DMS53 treated with DMSO at 0.1 percent for 48 hours (cell line): ENCODE data around the gene KLK3.
"Not testable (repeated sequence)": the region's sequence is repeated elsewhere in the genome, so short reads cannot be mapped to it uniquely, and the experiment has no call there.

Experiments
- DNase-seq: peaks from one replicate; lab custom pipeline; 2025; ENCODE audit not compliant: unreplicated experiment; lab: John Stamatoyannopoulos, UW

The KLK3 gene

DNA sequence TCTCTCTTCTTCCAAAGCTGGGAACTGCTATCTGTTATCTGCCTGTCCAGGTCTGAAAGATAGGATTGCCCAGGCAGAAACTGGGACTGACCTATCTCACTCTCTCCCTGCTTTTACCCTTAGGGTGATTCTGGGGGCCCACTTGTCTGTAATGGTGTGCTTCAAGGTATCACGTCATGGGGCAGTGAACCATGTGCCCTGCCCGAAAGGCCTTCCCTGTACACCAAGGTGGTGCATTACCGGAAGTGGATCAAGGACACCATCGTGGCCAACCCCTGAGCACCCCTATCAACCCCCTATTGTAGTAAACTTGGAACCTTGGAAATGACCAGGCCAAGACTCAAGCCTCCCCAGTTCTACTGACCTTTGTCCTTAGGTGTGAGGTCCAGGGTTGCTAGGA, 5.1 kb downstream of the KLK3 start:
- no peak for DNase-seq

GRCh38 chr19:50861010-50861409, 6.3 kb downstream of the KLK3 start:
- no peak for DNase-seq

GRCh38 chr19:50861496-50862286, 7.0 kb downstream of the KLK3 start:
- no peak for DNase-seq

DNA sequence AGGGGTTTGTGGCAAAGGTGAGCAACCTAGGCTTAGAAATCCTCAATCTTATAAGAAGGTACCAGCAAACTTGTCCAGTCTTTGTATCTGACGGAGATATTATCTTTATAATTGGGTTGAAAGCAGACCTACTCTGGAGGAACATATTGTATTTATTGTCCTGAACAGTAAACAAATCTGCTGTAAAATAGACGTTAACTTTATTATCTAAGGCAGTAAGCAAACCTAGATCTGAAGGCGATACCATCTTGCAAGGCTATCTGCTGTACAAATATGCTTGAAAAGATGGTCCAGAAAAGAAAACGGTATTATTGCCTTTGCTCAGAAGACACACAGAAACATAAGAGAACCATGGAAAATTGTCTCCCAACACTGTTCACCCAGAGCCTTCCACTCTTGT, 14.8 kb downstream of the KLK3 start:
- no peak for DNase-seq

- no peak for DNase-seq
Measured at GRCh38 chr19:50870417-50871089, 15.8 kb downstream of the KLK3 start.

- no peak for DNase-seq
Measured at GRCh38 chr19:50873056-50873455, 18.3 kb downstream of the KLK3 start, which contains the start of gene KLK2. KLK2 (plus strand) TSS chr19:50873439; CDS start chr19:50873474, 35 bp downstream.

- no peak for DNase-seq
Measured at GRCh38 chr19:50874211-50874610, 19.5 kb downstream of the KLK3 start.

GRCh38 chr19:50875795-50876422, 21.2 kb downstream of the KLK3 start:
- DNase-seq = no peak

- DNase-seq = no peak
Measured at GRCh38 chr19:50876456-50876855, 21.7 kb downstream of the KLK3 start.

DNA sequence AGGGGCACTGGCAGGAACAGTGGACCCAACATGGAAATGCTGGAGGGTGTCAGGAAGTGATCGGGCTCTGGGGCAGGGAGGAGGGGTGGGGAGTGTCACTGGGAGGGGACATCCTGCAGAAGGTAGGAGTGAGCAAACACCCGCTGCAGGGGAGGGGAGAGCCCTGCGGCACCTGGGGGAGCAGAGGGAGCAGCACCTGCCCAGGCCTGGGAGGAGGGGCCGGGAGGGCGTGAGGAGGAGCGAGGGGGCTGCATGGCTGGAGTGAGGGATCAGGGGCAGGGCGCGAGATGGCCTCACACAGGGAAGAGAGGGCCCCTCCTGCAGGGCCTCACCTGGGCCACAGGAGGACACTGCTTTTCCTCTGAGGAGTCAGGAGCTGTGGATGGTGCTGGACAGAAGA, 22.6 kb downstream of the KLK3 start:
- peak; percentile 72 for DNase-seq

- no peak for DNase-seq
Measured at GRCh38 chr19:50878851-50879250, 24.1 kb downstream of the KLK3 start.

- no peak for DNase-seq
Measured at GRCh38 chr19:50880241-50880640, 25.5 kb downstream of the KLK3 start.

- no peak for DNase-seq
Measured at GRCh38 chr19:50882188-50882587, 27.5 kb downstream of the KLK3 start.

DNA sequence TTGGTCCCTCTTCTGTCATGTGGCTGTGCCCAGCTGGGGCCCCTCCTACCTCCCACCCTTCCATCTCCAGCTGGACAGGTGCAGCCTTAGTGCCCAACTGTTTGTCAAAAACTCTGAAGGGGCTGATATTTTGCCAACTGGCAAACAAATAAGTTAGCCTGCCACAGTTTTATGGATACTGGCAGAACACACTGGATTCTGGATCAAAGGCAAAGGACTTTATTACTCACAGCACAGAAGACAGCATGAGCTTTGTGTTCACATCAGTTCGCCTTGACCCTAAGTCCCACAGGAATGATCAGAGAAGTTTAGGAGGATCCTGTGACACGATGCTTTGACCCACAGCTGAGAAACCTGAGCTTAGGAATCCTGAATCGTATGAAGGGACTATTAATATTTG, 34.9 kb downstream of the KLK3 start:
- no peak for DNase-seq

GRCh38 chr19:50890422-50891252, 35.9 kb downstream of the KLK3 start:
- no peak for DNase-seq

GRCh38 chr19:50891253-50891625, 36.5 kb downstream of the KLK3 start:
- no peak for DNase-seq

DNA sequence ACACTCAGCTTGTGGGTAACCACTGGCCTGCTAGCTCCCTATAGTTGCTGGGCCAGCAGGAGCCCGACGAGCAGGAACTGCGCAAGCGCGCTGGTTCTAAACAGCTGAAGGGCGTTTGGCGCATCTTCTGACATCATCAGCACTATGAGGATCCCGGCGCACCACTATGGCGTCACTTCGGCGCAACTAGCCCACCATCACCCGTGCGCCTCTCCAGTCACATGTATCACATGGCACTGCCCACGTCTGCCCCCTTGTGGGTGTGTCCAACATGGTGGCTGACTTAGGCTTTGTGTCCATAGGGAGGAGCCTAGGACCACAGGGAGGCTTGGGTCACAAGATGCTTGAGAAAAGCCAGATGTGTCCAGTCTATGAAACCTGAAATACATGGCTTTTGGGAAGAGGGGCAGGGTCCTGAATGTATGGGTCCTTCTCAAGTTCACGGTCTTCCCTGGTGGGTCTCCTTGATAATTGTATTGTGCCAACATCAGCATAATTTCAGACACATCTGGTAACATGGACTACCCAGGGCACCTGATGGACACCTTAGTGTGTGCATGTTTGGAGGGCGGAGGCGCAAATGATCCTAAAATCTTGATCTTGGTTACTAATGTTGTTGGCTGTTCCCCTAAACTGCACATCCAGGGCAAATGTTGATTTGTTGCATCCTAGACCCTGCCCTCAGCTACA, 38.5 kb downstream of the KLK3 start:
- DNase-seq = no peak

DNA sequence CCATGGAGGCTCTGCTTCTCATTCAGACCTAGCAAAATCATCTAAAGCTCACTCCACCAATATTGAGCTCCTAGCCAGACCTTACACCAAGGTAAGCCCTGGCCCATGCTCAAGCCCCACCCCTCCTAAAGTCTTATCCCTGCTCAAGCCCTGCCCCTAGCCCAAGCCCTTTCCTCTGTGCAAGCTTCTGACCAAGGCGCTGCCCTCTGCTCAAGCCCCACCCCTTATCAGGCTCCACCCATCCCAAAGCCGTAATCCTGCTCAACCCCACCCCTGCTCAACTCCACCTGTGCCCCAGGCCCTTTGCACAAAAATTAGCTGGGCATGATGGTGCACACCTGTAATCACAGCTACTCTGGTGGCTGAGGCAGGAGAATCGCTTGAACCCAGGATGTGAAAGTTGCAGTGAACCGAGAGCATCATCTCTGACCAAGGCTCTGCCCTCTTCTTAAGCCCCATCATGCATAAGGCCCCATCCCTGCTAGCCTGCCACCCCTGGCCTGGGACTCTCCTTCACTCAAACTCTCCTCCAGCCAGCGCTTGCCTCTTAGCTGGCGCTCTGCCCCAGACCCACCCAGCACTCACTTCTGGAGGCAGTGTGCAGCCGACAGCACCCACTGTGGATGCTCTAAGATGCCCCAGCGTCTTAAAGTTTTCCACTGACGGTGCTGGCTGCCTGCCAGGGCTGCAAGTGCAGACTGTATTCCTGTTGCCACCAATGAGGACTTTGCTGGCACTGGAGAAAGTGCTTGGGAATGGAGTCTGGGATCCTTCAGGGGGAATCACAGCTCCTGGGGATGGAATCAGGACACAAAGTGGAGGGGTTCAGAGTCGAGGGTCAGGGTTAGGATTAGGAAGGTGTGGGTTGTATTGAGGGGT, 40.0 kb downstream of the KLK3 start:
- no peak for DNase-seq

DNA sequence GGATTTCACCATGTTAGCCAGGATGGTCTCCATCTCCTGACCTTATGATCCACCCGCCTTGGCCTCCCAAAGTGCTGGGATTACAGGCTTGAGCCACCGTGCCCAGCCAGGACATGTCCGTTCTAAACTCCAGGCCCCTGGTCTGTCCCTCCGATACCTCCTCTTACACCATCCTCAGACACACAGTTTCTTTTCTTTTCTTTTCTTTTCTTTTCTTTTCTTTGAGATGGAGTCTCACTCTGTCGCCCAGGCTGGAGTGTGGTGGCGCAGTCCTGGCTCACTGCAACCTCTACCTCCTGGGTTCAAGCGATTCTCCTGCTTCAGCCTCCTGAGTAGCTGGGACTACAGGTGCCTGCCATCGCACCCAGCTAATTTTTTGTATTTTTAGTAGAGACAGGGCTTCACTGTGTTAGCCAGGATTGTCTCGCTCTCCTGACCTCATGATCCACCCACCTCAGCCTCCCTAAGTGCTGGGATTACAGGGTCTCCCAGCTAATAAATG, 41.4 kb downstream of the KLK3 start:
- not testable (repeated sequence) for DNase-seq
